C4-2B (cell line): ENCODE results near the gene SLC9A9.

Source experiments
- ZFX ChIP-seq: fragments of 450-650 bp; IDR thresholded peaks from 2 replicates; pipeline ENCODE4 v1.6.1; 2017
- TF ChIP-seq, protein P1 (sequence below): fragments of 450-650 bp; conservative IDR thresholded peaks from 2 replicates; pipeline ENCODE4 v1.5.1; 2017; ENCODE audit warnings: mild to moderate bottlenecking

DNA sequence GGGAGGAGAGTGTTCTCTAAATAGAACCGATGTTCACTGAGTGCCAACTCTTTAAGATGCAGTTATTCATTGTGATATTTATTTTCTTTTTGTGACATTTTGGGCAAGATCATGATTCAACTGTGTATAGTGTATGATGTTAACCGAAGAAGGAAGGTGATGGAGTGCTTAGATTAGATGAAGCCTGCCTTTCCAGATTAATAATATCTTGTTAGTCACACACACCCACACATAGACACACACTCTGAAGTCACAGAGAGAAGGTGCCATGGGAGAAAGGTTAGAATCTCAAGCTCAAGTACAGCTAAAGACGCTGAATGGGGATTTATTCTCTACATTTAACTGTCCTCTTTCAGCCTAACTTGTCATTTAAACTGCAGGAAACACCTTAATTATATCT lies 77.0 kb downstream of the SLC9A9 start:
- TF ChIP-seq, protein P1, sequence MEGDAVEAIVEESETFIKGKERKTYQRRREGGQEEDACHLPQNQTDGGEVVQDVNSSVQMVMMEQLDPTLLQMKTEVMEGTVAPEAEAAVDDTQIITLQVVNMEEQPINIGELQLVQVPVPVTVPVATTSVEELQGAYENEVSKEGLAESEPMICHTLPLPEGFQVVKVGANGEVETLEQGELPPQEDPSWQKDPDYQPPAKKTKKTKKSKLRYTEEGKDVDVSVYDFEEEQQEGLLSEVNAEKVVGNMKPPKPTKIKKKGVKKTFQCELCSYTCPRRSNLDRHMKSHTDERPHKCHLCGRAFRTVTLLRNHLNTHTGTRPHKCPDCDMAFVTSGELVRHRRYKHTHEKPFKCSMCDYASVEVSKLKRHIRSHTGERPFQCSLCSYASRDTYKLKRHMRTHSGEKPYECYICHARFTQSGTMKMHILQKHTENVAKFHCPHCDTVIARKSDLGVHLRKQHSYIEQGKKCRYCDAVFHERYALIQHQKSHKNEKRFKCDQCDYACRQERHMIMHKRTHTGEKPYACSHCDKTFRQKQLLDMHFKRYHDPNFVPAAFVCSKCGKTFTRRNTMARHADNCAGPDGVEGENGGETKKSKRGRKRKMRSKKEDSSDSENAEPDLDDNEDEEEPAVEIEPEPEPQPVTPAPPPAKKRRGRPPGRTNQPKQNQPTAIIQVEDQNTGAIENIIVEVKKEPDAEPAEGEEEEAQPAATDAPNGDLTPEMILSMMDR = no peak
- no peak for TF ChIP-seq ZFX
